Measurements from ENCODE around the gene ELF3.

ELF3 gene

GRCh38 chr1:201984446-201984845, 25.9 kb upstream of the ELF3 start:
- FAIRE-seq (no peak), DNase-seq (ENCODE audit: insufficient read length, low spot score) (no peak)
- TF ChIP-seq TAF1 (IDR thresholded peaks at IDR 0.05; ENCODE audit: low read depth, low read length) (no peak), POLR2AphosphoS5 (IDR thresholded peaks at IDR 0.05; ENCODE audit: low read depth, low read length) (no peak), POLR2A (IDR thresholded peaks at IDR 0.05; ENCODE audit: low read depth, low read length) (no peak), POU2F2 (IDR thresholded peaks at IDR 0.05; ENCODE audit: low read depth, low read length) (no peak), PAX5 (IDR thresholded peaks at IDR 0.05; ENCODE audit: insufficient read depth, low read length, severe bottlenecking) (no peak), SPI1 (IDR thresholded peaks at IDR 0.05; ENCODE audit: low read depth, low read length) (no peak)

- no peak for FAIRE-seq
- DNase-seq (ENCODE audit: insufficient read length, low spot score): no peak
These were observed 25.0 kb upstream of the ELF3 start for GRCh38 chr1:201985355-201985754.

GRCh38 chr1:201988601-201989000, 21.8 kb upstream of the ELF3 start:
- no peak for TF ChIP-seq PAX5 (IDR thresholded peaks at IDR 0.05; ENCODE audit: insufficient read depth, low read length, severe bottlenecking)
- FAIRE-seq: no peak
- DNase-seq (ENCODE audit: insufficient read length, low spot score): no peak

More at GRCh38 chr1:201985355-201985754, 25.0 kb upstream of the ELF3 start:
- TF ChIP-seq TAF1 (IDR thresholded peaks at IDR 0.05; ENCODE audit: low read depth, low read length): no peak

GRCh38 chr1:201989354-201990128, 20.8 kb upstream of the ELF3 start:
- DNase-seq (ENCODE audit: insufficient read length, low spot score): no peak
- no peak for FAIRE-seq
- TF ChIP-seq TAF1 (IDR thresholded peaks at IDR 0.05; ENCODE audit: low read depth, low read length) (no peak), SPI1 (IDR thresholded peaks at IDR 0.05; ENCODE audit: low read depth, low read length) (no peak), POLR2A (IDR thresholded peaks at IDR 0.05; ENCODE audit: low read depth, low read length) (no peak), PAX5 (IDR thresholded peaks at IDR 0.05; ENCODE audit: insufficient read depth, low read length, severe bottlenecking) (no peak), POLR2AphosphoS5 (IDR thresholded peaks at IDR 0.05; ENCODE audit: low read depth, low read length) (no peak), POU2F2 (IDR thresholded peaks at IDR 0.05; ENCODE audit: low read depth, low read length) (no peak)

- FAIRE-seq (no peak), DNase-seq (ENCODE audit: insufficient read length, low spot score) (no peak)
- no peak for TF ChIP-seq SPI1 (IDR thresholded peaks at IDR 0.05; ENCODE audit: low read depth, low read length)
- no peak for TF ChIP-seq POLR2A (IDR thresholded peaks at IDR 0.05; ENCODE audit: low read depth, low read length)
- no peak for TF ChIP-seq POU2F2 (IDR thresholded peaks at IDR 0.05; ENCODE audit: low read depth, low read length)
- no peak for TF ChIP-seq TAF1 (IDR thresholded peaks at IDR 0.05; ENCODE audit: low read depth, low read length)
- no peak for TF ChIP-seq PAX5 (IDR thresholded peaks at IDR 0.05; ENCODE audit: insufficient read depth, low read length, severe bottlenecking)
- no peak for TF ChIP-seq POLR2AphosphoS5 (IDR thresholded peaks at IDR 0.05; ENCODE audit: low read depth, low read length)
These were observed 20.0 kb upstream of the ELF3 start for GRCh38 chr1:201990427-201990826.

- TF ChIP-seq POU2F2 (IDR thresholded peaks at IDR 0.05; ENCODE audit: low read depth, low read length) (no peak), SPI1 (IDR thresholded peaks at IDR 0.05; ENCODE audit: low read depth, low read length) (no peak), POLR2A (IDR thresholded peaks at IDR 0.05; ENCODE audit: low read depth, low read length) (no peak), POLR2AphosphoS5 (IDR thresholded peaks at IDR 0.05; ENCODE audit: low read depth, low read length) (no peak), TAF1 (IDR thresholded peaks at IDR 0.05; ENCODE audit: low read depth, low read length) (no peak), PAX5 (IDR thresholded peaks at IDR 0.05; ENCODE audit: insufficient read depth, low read length, severe bottlenecking) (no peak)
- FAIRE-seq (peak; percentile 69), DNase-seq (ENCODE audit: insufficient read length, low spot score) (peak; percentile 52)
These were observed 10.7 kb upstream of the ELF3 start for GRCh38 chr1:201999625-202000238.

- DNase-seq (ENCODE audit: insufficient read length, low spot score) (no peak), FAIRE-seq (no peak)
- TF ChIP-seq POLR2A (IDR thresholded peaks at IDR 0.05; ENCODE audit: low read depth, low read length): no peak
These were observed 7.9 kb upstream of the ELF3 start for GRCh38 chr1:202002507-202002906.

GRCh38 chr1:202004711-202005110, 5.7 kb upstream of the ELF3 start:
- DNase-seq (ENCODE audit: insufficient read length, low spot score) (no peak), FAIRE-seq (no peak)
- no peak for TF ChIP-seq POLR2AphosphoS5 (IDR thresholded peaks at IDR 0.05; ENCODE audit: low read depth, low read length)
- TF ChIP-seq SPI1 (IDR thresholded peaks at IDR 0.05; ENCODE audit: low read depth, low read length): no peak
- no peak for TF ChIP-seq TAF1 (IDR thresholded peaks at IDR 0.05; ENCODE audit: low read depth, low read length)
- no peak for TF ChIP-seq POU2F2 (IDR thresholded peaks at IDR 0.05; ENCODE audit: low read depth, low read length)
- no peak for TF ChIP-seq PAX5 (IDR thresholded peaks at IDR 0.05; ENCODE audit: insufficient read depth, low read length, severe bottlenecking)
- no peak for TF ChIP-seq POLR2A (IDR thresholded peaks at IDR 0.05; ENCODE audit: low read depth, low read length)

- DNase-seq (ENCODE audit: insufficient read length, low spot score) (no peak), FAIRE-seq (no peak)
- no peak for TF ChIP-seq SPI1 (IDR thresholded peaks at IDR 0.05; ENCODE audit: low read depth, low read length)
- no peak for TF ChIP-seq POU2F2 (IDR thresholded peaks at IDR 0.05; ENCODE audit: low read depth, low read length)
- TF ChIP-seq TAF1 (IDR thresholded peaks at IDR 0.05; ENCODE audit: low read depth, low read length): no peak
- TF ChIP-seq POLR2AphosphoS5 (IDR thresholded peaks at IDR 0.05; ENCODE audit: low read depth, low read length): no peak
- TF ChIP-seq PAX5 (IDR thresholded peaks at IDR 0.05; ENCODE audit: insufficient read depth, low read length, severe bottlenecking): no peak
- TF ChIP-seq POLR2A (IDR thresholded peaks at IDR 0.05; ENCODE audit: low read depth, low read length): no peak
These were observed 4.4 kb upstream of the ELF3 start for GRCh38 chr1:202005958-202006357.

GRCh38 chr1:202007304-202007703, 3.1 kb upstream of the ELF3 start:
- FAIRE-seq (no peak), DNase-seq (ENCODE audit: insufficient read length, low spot score) (no peak)

More at GRCh38 chr1:202007304-202007703, 3.1 kb upstream of the ELF3 start:
- no peak for TF ChIP-seq PAX5 (IDR thresholded peaks at IDR 0.05; ENCODE audit: insufficient read depth, low read length, severe bottlenecking)
- TF ChIP-seq TAF1 (IDR thresholded peaks at IDR 0.05; ENCODE audit: low read depth, low read length): no peak
- TF ChIP-seq SPI1 (IDR thresholded peaks at IDR 0.05; ENCODE audit: low read depth, low read length): no peak
- TF ChIP-seq POU2F2 (IDR thresholded peaks at IDR 0.05; ENCODE audit: low read depth, low read length): no peak
- no peak for TF ChIP-seq POLR2A (IDR thresholded peaks at IDR 0.05; ENCODE audit: low read depth, low read length)
- TF ChIP-seq POLR2AphosphoS5 (IDR thresholded peaks at IDR 0.05; ENCODE audit: low read depth, low read length): no peak

All from GM12891 (cell line).